SU-DHL-6 (cell line): Measurements from ENCODE around the gene OMA1.

Experiments
- EZH2phosphoT487 ChIP-seq: fragments of 200-600 bp; sonication (generic), shearing (Covaris generic); conservative IDR thresholded peaks from 2 replicates; pipeline ENCODE4 v1.6.1; 2018; ENCODE audit warnings: mild to moderate bottlenecking, antibody characterized with exemption, low read length, moderate library complexity, mixed read lengths
- TF ChIP-seq, protein P1 (sequence below): fragments of 200-600 bp; sonication (generic); IDR thresholded peaks from one replicate; pipeline ENCODE4 v1.5.1; 2017; ENCODE audit warnings: antibody characterized with exemption, mild to moderate bottlenecking, low read length, moderate library complexity; ENCODE audit not compliant: insufficient read depth, poor library complexity, severe bottlenecking

DNA sequence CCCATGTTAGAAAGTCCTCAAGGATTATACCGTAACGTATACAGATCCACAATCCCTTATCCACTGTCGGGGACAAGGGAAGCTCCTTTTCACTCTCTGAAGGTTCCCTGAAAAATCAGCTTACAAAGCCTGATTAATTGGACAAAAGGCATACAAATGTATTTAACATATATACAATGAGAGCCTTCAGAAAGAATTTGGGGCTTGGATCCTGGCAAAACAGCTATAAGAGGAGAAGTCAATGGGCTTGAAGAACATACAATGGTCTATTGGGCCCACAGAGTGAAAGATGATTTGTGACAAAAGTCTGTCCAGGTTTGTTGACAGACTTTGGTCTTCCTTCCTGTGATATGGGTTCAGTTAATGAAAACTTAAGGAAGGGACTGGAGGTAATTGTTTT is 19.8 kb upstream of the OMA1 start:
- TF ChIP-seq, protein P1, sequence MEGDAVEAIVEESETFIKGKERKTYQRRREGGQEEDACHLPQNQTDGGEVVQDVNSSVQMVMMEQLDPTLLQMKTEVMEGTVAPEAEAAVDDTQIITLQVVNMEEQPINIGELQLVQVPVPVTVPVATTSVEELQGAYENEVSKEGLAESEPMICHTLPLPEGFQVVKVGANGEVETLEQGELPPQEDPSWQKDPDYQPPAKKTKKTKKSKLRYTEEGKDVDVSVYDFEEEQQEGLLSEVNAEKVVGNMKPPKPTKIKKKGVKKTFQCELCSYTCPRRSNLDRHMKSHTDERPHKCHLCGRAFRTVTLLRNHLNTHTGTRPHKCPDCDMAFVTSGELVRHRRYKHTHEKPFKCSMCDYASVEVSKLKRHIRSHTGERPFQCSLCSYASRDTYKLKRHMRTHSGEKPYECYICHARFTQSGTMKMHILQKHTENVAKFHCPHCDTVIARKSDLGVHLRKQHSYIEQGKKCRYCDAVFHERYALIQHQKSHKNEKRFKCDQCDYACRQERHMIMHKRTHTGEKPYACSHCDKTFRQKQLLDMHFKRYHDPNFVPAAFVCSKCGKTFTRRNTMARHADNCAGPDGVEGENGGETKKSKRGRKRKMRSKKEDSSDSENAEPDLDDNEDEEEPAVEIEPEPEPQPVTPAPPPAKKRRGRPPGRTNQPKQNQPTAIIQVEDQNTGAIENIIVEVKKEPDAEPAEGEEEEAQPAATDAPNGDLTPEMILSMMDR, result no peak
- TF ChIP-seq EZH2phosphoT487, result no peak
